Neural cell (in vitro differentiated cells): ENCODE data around the gene EDIL3. TPM values are rescaled to one million over a fixed set of nuclear protein-coding genes. Genes with fewer than 3 reads are reported as not detected.

Experiments
- H2AFZ ChIP-seq: fragments of 200-600, 300-800 bp; sonication (generic), shearing (Covaris generic); 2 replicates; pipeline ENCODE4 v1.6.0; 2014; ENCODE audit warnings: low read depth, mild to moderate bottlenecking, antibody characterized with exemption, low read length, moderate library complexity
- H3F3A ChIP-seq: fragments of 200-600 bp; shearing (Covaris generic); 2 replicates; pipeline ENCODE4 v1.6.1; 2016; ENCODE audit warnings: mild to moderate bottlenecking, moderate library complexity, mixed read lengths, antibody characterized with exemption, low read length; ENCODE audit not compliant: insufficient read depth, poor library complexity, severe bottlenecking
- H3K27ac ChIP-seq: fragments of 200-600, 300-800 bp; sonication (generic), shearing (Covaris generic); 2 replicates; pipeline ENCODE4 v1.5.1; 2014; ENCODE audit warnings: mild to moderate bottlenecking, low read length, moderate library complexity
- H3K27me3 ChIP-seq: fragments of 300-800, 200-600 bp; sonication (generic), shearing (Covaris generic); 2 replicates; pipeline ENCODE4 v1.6.0; 2014; ENCODE audit warnings: mild to moderate bottlenecking, low read depth, low read length, moderate library complexity; ENCODE audit not compliant: insufficient read depth
- H3K36me3 ChIP-seq: fragments of 300-800, 200-600 bp; sonication (generic), shearing (Covaris generic); 2 replicates; pipeline ENCODE4 v1.5.1; 2014; ENCODE audit warnings: mild to moderate bottlenecking, antibody characterized with exemption, low read length, moderate library complexity; ENCODE audit not compliant: insufficient read depth
- H3K4me2 ChIP-seq: fragments of 300-800, 200-600 bp; sonication (generic), shearing (Covaris generic); 2 replicates; pipeline ENCODE4 v1.6.0; 2014; ENCODE audit warnings: mild to moderate bottlenecking, low read length
- H3K4me3 ChIP-seq: fragments of 300-800, 200-600 bp; sonication (generic), shearing (Covaris generic); 2 replicates; pipeline ENCODE4 v1.5.1; 2014; ENCODE audit warnings: mild to moderate bottlenecking, low read length, moderate library complexity
- H3K79me2 ChIP-seq: fragments of 200-600 bp; shearing (Covaris generic); replicated peaks from 2 replicates; pipeline ENCODE4 v1.6.0; 2014; ENCODE audit warnings: mild to moderate bottlenecking, low read length, moderate library complexity; ENCODE audit not compliant: insufficient read depth
- H3K9ac ChIP-seq: fragments of 300-800, 200-600 bp; sonication (generic), shearing (Covaris generic); 2 replicates; pipeline ENCODE4 v1.6.1; 2016; ENCODE audit warnings: mild to moderate bottlenecking, low read length, mixed read lengths
- H3K9me2 ChIP-seq: fragments of 200-600 bp; shearing (Covaris generic); 2 replicates; pipeline ENCODE4 v1.6.1; 2016; ENCODE audit warnings: mild to moderate bottlenecking, low read length, mixed read lengths; ENCODE audit not compliant: insufficient read depth
- H3K9me3 ChIP-seq: fragments of 200-600, 300-800 bp; sonication (generic), shearing (Covaris generic); 2 replicates; pipeline ENCODE4 v1.6.1; 2016; ENCODE audit warnings: mild to moderate bottlenecking, mixed run types, low read length, moderate library complexity, mixed read lengths
- H4K20me1 ChIP-seq: fragments of 200-600 bp; shearing (Covaris generic); 2 replicates; pipeline ENCODE4 v1.6.1; 2016; ENCODE audit warnings: mild to moderate bottlenecking, mixed run types; ENCODE audit not compliant: insufficient read depth
- CTCF ChIP-seq: fragments of 450-650 bp; IDR thresholded peaks from 2 replicates; pipeline ENCODE4 v1.5.1; 2014; ENCODE audit warnings: antibody characterized with exemption, mild to moderate bottlenecking, moderate library complexity; ENCODE audit not compliant: poor library complexity, severe bottlenecking
- EP300 ChIP-seq: fragments of 450-650 bp; conservative IDR thresholded peaks from 2 replicates; pipeline ENCODE4 v1.6.1; 2014; ENCODE audit warnings: antibody characterized with exemption, mild to moderate bottlenecking, moderate library complexity; ENCODE audit not compliant: poor library complexity, severe bottlenecking
- EZH2 ChIP-seq: fragments of 200-600, 300-800 bp; shearing (Covaris generic), sonication (generic); IDR thresholded peaks from 2 replicates; pipeline ENCODE4 v1.6.1; 2014; ENCODE audit warnings: antibody characterized with exemption, low read length, borderline replicate concordance, mild to moderate bottlenecking; ENCODE audit not compliant: insufficient read depth, poor library complexity, severe bottlenecking
- MXI1 ChIP-seq: fragments of 450-650 bp; conservative IDR thresholded peaks from 2 replicates; pipeline ENCODE4 v1.6.1; 2014; ENCODE audit warnings: antibody characterized with exemption, mild to moderate bottlenecking; ENCODE audit not compliant: poor library complexity, severe bottlenecking
- POLR2AphosphoS5 ChIP-seq: IDR thresholded peaks from 2 replicates; pipeline ENCODE4 v1.6.1; 2012
- RAD21 ChIP-seq: fragments of 450-650 bp; conservative IDR thresholded peaks from 2 replicates; pipeline ENCODE4 v1.6.1; 2014; ENCODE audit warnings: antibody characterized with exemption, mild to moderate bottlenecking, moderate library complexity
- REST ChIP-seq: IDR thresholded peaks from 2 replicates; pipeline ENCODE4 v1.6.1; 2012; ENCODE audit warnings: borderline replicate concordance
- SMC3 ChIP-seq: fragments of 450-650 bp; conservative IDR thresholded peaks from 2 replicates; pipeline ENCODE4 v1.6.1; 2014; ENCODE audit warnings: antibody characterized with exemption, mild to moderate bottlenecking, moderate library complexity; ENCODE audit not compliant: poor library complexity
- TAF1 ChIP-seq: IDR thresholded peaks from 2 replicates; pipeline ENCODE4 v1.6.1; 2012; ENCODE audit warnings: low read depth
- polyA plus RNA-seq: library from polyadenylated mRNA; depleted of rRNA; stranded (reverse); fragments of >200 nt; gene quantifications from 2 replicates; pipeline ENCODE4 v1.2.3, GENCODE V29; 2014

The EDIL3 gene
- polyA plus RNA-seq, 1 donor from 2014 or later = 6.1 TPM

DNA sequence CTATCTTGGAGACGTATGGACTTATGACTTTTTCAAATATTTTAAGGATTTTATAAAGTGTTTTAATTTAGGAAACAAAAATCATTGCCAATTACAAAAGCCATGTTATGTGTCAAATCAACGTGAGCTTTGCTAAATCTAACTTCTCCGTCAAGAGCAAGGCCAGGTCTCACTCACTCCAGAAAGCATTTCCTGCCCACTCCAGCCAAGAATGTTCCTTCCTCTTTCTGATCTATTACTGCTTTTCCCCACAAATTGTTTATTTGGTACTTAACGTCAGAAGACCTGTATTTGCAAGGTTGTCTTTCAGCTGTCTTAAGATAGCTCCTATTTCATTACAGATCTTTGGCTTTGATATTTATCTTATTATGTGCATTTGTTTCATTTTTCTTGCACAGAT, 470.5 kb downstream of the EDIL3 start:
- no peaks in the 10 kb centered on the region for H3K79me2 ChIP-seq
- no peak overlapping the region for H3K4me3 ChIP-seq
- no peak overlapping the region for H3K27ac ChIP-seq
- H3K4me2 ChIP-seq = no peak overlapping the region
- H3K9me3 ChIP-seq = no peaks in the 10 kb centered on the region
- no peaks in the 10 kb centered on the region for H3F3A ChIP-seq
- no peak overlapping the region for H3K9ac ChIP-seq
- H3K9me2 ChIP-seq = no peaks in the 10 kb centered on the region
- no peaks in the 10 kb centered on the region for H3K36me3 ChIP-seq
- no peak overlapping the region for H2AFZ ChIP-seq
- H3K27me3 ChIP-seq = no peaks in the 10 kb centered on the region
- TF ChIP-seq TAF1 (no peak), SMC3 (no peak)
- no peaks in the 10 kb centered on the region for H4K20me1 ChIP-seq

GRCh38 chr5:83913593-83913992, 471.1 kb downstream of the EDIL3 start:
- H3F3A ChIP-seq = no peaks in the 10 kb centered on the region
- H3K79me2 ChIP-seq = no peaks in the 10 kb centered on the region
- H3K4me3 ChIP-seq = no peak overlapping the region
- H2AFZ ChIP-seq = no peak overlapping the region
- no peaks in the 10 kb centered on the region for H3K9me3 ChIP-seq
- H3K9ac ChIP-seq = no peak overlapping the region
- no peak overlapping the region for H3K4me2 ChIP-seq
- no peak overlapping the region for H3K27ac ChIP-seq
- H3K36me3 ChIP-seq = no peaks in the 10 kb centered on the region
- H3K27me3 ChIP-seq = no peaks in the 10 kb centered on the region
- no peaks in the 10 kb centered on the region for H4K20me1 ChIP-seq
- H3K9me2 ChIP-seq = no peaks in the 10 kb centered on the region
- no peak for TF ChIP-seq RAD21
- TF ChIP-seq TAF1 = no peak
- no peak for TF ChIP-seq MXI1
- no peak for TF ChIP-seq POLR2AphosphoS5
- TF ChIP-seq SMC3 = no peak
- TF ChIP-seq EP300 = no peak
- TF ChIP-seq EZH2 = no peak
- no peak for TF ChIP-seq CTCF
- TF ChIP-seq REST = no peak

GRCh38 chr5:83911367-83911919, 473.2 kb downstream of the EDIL3 start:
- Histone ChIP-seq H3K27me3 (no peaks in the 10 kb centered on the region), H3K36me3 (no peaks in the 10 kb centered on the region), H3K27ac (no peak overlapping the region), H3K4me2 (no peak overlapping the region), H3K79me2 (no peaks in the 10 kb centered on the region), H3K9ac (no peak overlapping the region), H4K20me1 (no peaks in the 10 kb centered on the region), H3K4me3 (peak overlapping the region; percentile 19), H2AFZ (no peak overlapping the region), H3K9me3 (no peaks in the 10 kb centered on the region), H3F3A (no peaks in the 10 kb centered on the region), H3K9me2 (no peaks in the 10 kb centered on the region)
- no peak for TF ChIP-seq SMC3
- peak; percentile 68 for TF ChIP-seq POLR2AphosphoS5
- TF ChIP-seq EP300 = peak; percentile 93
